HL-60 (cell line): Measurements from ENCODE around the gene PSAP.

Experiments used
- DNase-seq, 2 experiments: peaks; one replicate each; pipeline ENCODE4 v3.0.0-alpha.2; 2010 to 2020; ENCODE audit warnings: low read depth in 1 of 2, low spot score in 1 of 2
- H3K27ac ChIP-seq: fragments of 250-450 bp; sonication (Bioruptor Pico); replicated peaks from 2 replicates; pipeline ENCODE4 v1.5.1; 2020; ENCODE audit warnings: mild to moderate bottlenecking, moderate library complexity
- H3K27me3 ChIP-seq: fragments of 250-450 bp; sonication (Bioruptor Pico); 2 replicates; pipeline ENCODE4 v1.5.1; 2021; ENCODE audit warnings: mild to moderate bottlenecking, moderate library complexity; ENCODE audit not compliant: insufficient read depth, poor library complexity, severe bottlenecking
- H3K4me3 ChIP-seq: replicated peaks from 2 replicates; pipeline ENCODE4 v1.5.1; 2011; ENCODE audit warnings: mild to moderate bottlenecking, control low read depth, low read length; ENCODE audit not compliant: insufficient read depth
- CTCF ChIP-seq: IDR thresholded peaks from one replicate; pipeline ENCODE4 v1.5.1; 2011; ENCODE audit warnings: low read length, control low read depth, inconsistent platforms; ENCODE audit not compliant: insufficient read depth
- GABPA ChIP-seq: IDR thresholded peaks from 2 replicates; pipeline ENCODE4 v1.6.1; 2012; ENCODE audit warnings: low read depth
- POLR2AphosphoS5 ChIP-seq: IDR thresholded peaks from 2 replicates; pipeline ENCODE4 v1.6.1; 2012; ENCODE audit warnings: low read depth
- REST ChIP-seq: IDR thresholded peaks from 2 replicates; pipeline ENCODE4 v1.6.1; 2012; ENCODE audit warnings: low read depth; ENCODE audit not compliant: insufficient replicate concordance
- SPI1 ChIP-seq: IDR thresholded peaks from 2 replicates; pipeline ENCODE4 v1.6.1; 2012; ENCODE audit warnings: low read depth, mild to moderate bottlenecking, borderline replicate concordance

The PSAP gene

GRCh38 chr10:71778071-71778825, 72.8 kb downstream of the PSAP start:
- no peaks in the 10 kb centered on the region for H3K27me3 ChIP-seq
- H3K27ac ChIP-seq, result no peak overlapping the region
- no peak for TF ChIP-seq SPI1
- TF ChIP-seq POLR2AphosphoS5, result no peak
- TF ChIP-seq REST, result no peak
- no peak for TF ChIP-seq GABPA
- no peak for TF ChIP-seq CTCF
- H3K4me3 ChIP-seq, result no peak overlapping the region
- DNase-seq, result no peak

- Histone ChIP-seq H3K27ac (peak overlapping the region; percentile 91), H3K27me3 (no peaks in the 10 kb centered on the region), H3K4me3 (no peak overlapping the region)
- DNase-seq, result peak in 1 of 2 experiments; percentile 32
- TF ChIP-seq REST, result no peak
- TF ChIP-seq POLR2AphosphoS5, result no peak
- TF ChIP-seq SPI1, result no peak
- no peak for TF ChIP-seq CTCF
- TF ChIP-seq GABPA, result no peak
Measured at GRCh38 chr10:71777213-71777985, 73.7 kb downstream of the PSAP start.

- peak; percentile 87 to 89 for DNase-seq
- Histone ChIP-seq H3K27ac (peak overlapping the region; percentile 91), H3K4me3 (no peak overlapping the region), H3K27me3 (no peaks in the 10 kb centered on the region)
- peak; percentile 52; the same call in 1 of the 2 replicates for TF ChIP-seq POLR2AphosphoS5
- TF ChIP-seq SPI1, result peak; percentile 98
- TF ChIP-seq GABPA, result 0 out of 2 replicates have a peak, but pooled peaks have one; percentile 16
- no peak for TF ChIP-seq CTCF
- no peak for TF ChIP-seq REST
Measured at GRCh38 chr10:71776481-71776925, 74.5 kb downstream of the PSAP start.
